ENCODE data around the gene ATP2A2. TPM values are rescaled to one million over a fixed set of nuclear protein-coding genes. Genes with fewer than 3 reads are reported as not detected.

Gene ATP2A2
- total RNA-seq, 1 experiment from 2014 or later = 262 TPM

GRCh38 chr12:110316861-110317260 is 35.8 kb downstream of the ATP2A2 start:
- no TSS peak for BruUV-seq (replicated peaks)
- ChIA-PET CTCF (no interaction called here), POLR2A (no interaction called here)
- Histone ChIP-seq H3K36me3 (ENCODE audit: control insufficient read depth, insufficient read depth, low read length) (peaks cover 2% of the 10 kb centered on the region), H3K4me1 (no peaks in the 10 kb centered on the region), H3K27me3 (replicated peaks; ENCODE audit: control insufficient read depth, insufficient read depth, low read length) (no peaks in the 10 kb centered on the region), H3K9me3 (no peaks in the 10 kb centered on the region), H3K4me3 (ENCODE audit: low read depth, low read length) (no peak overlapping the region)
- Mint-ChIP-seq H3K4me3 (ENCODE audit: unreplicated experiment) (no peak overlapping the region), H3K27me3 (ENCODE audit: insufficient read depth, unreplicated experiment) (no peaks in the 10 kb centered on the region), H3K36me3 (ENCODE audit: insufficient read depth, unreplicated experiment) (peaks cover 79% of the 10 kb centered on the region), H3K27ac (ENCODE audit: unreplicated experiment) (peak overlapping the region; percentile 3), H3K9me3 (ENCODE audit: unreplicated experiment) (no peaks in the 10 kb centered on the region), H3K4me1 (ENCODE audit: low read depth, unreplicated experiment) (peaks cover 8% of the 10 kb centered on the region)
- no peak for DNase-seq
- intact Hi-C loops (cut with micrococcal nuclease; ENCODE audit: unreplicated experiment) = no loop called here
- no peak for TF ChIP-seq CTCF (IDR thresholded peaks at IDR 0.05; ENCODE audit: insufficient read depth in 1 of 2, low read depth in 1 of 2, low read length in 1 of 2, severe bottlenecking in 1 of 2, unreplicated experiment in 1 of 2)

GRCh38 chr12:110317911-110318310 is 36.9 kb downstream of the ATP2A2 start:
- no TSS peak for BruUV-seq (replicated peaks)
- DNase-seq = no peak
- Mint-ChIP-seq H3K27me3 (ENCODE audit: insufficient read depth, unreplicated experiment) (no peaks in the 10 kb centered on the region), H3K9me3 (ENCODE audit: unreplicated experiment) (no peaks in the 10 kb centered on the region), H3K27ac (ENCODE audit: unreplicated experiment) (no peak overlapping the region), H3K36me3 (ENCODE audit: insufficient read depth, unreplicated experiment) (peaks cover 77% of the 10 kb centered on the region), H3K4me1 (ENCODE audit: low read depth, unreplicated experiment) (peaks cover 8% of the 10 kb centered on the region), H3K4me3 (ENCODE audit: unreplicated experiment) (no peak overlapping the region)
- H3K36me3 ChIP-seq (ENCODE audit: control insufficient read depth, insufficient read depth, low read length) = peaks cover 2% of the 10 kb centered on the region
- no peaks in the 10 kb centered on the region for H3K4me1 ChIP-seq
- H3K9me3 ChIP-seq = no peaks in the 10 kb centered on the region
- ChIA-PET POLR2A (no interaction called here), CTCF (interaction anchor here (0.6 kb wide), 1 partner anchor 14 kb away, joined by 3 read pairs; no protein-coding TSS in a partner anchor)
- H3K27me3 ChIP-seq (replicated peaks; ENCODE audit: control insufficient read depth, insufficient read depth, low read length) = no peaks in the 10 kb centered on the region
- intact Hi-C loops (cut with micrococcal nuclease; ENCODE audit: unreplicated experiment) = no loop called here
- TF ChIP-seq CTCF (IDR thresholded peaks at IDR 0.05; ENCODE audit: insufficient read depth in 1 of 2, low read depth in 1 of 2, low read length in 1 of 2, severe bottlenecking in 1 of 2, unreplicated experiment in 1 of 2) = no peak
- H3K4me3 ChIP-seq (ENCODE audit: low read depth, low read length) = no peak overlapping the region

GRCh38 chr12:110320550-110320949 is 39.5 kb downstream of the ATP2A2 start:
- Mint-ChIP-seq H3K9me3 (ENCODE audit: unreplicated experiment) (no peaks in the 10 kb centered on the region), H3K4me3 (ENCODE audit: unreplicated experiment) (no peak overlapping the region), H3K4me1 (ENCODE audit: low read depth, unreplicated experiment) (peaks cover 8% of the 10 kb centered on the region), H3K27me3 (ENCODE audit: insufficient read depth, unreplicated experiment) (no peaks in the 10 kb centered on the region), H3K36me3 (ENCODE audit: insufficient read depth, unreplicated experiment) (peaks cover 71% of the 10 kb centered on the region), H3K27ac (ENCODE audit: unreplicated experiment) (no peak overlapping the region)
- intact Hi-C loops (cut with micrococcal nuclease; ENCODE audit: unreplicated experiment) = no loop called here
- TF ChIP-seq CTCF (IDR thresholded peaks at IDR 0.05; ENCODE audit: insufficient read depth in 1 of 2, low read depth in 1 of 2, low read length in 1 of 2, severe bottlenecking in 1 of 2, unreplicated experiment in 1 of 2) = no peak
- Histone ChIP-seq H3K4me1 (no peaks in the 10 kb centered on the region), H3K4me3 (ENCODE audit: low read depth, low read length) (no peak overlapping the region), H3K36me3 (ENCODE audit: control insufficient read depth, insufficient read depth, low read length) (peaks cover 2% of the 10 kb centered on the region), H3K27me3 (replicated peaks; ENCODE audit: control insufficient read depth, insufficient read depth, low read length) (no peaks in the 10 kb centered on the region), H3K9me3 (no peaks in the 10 kb centered on the region)
- no TSS peak for BruUV-seq (replicated peaks)
- POLR2A ChIA-PET = no interaction called here
- CTCF ChIA-PET = no interaction called here
- DNase-seq = no peak
